C4-2B (cell line): ENCODE data around the gene TMEM175.

Experiments used
- CTCF ChIP-seq: fragments of 450-650 bp; conservative IDR thresholded peaks from 2 replicates; pipeline ENCODE4 v1.5.1; 2017; ENCODE audit warnings: mild to moderate bottlenecking
- ZFX ChIP-seq: fragments of 450-650 bp; IDR thresholded peaks from 2 replicates; pipeline ENCODE4 v1.6.1; 2017

- TF ChIP-seq CTCF (no peak), ZFX (no peak)
Measured at GRCh38 chr4:966266-967112, 34.2 kb downstream of the TMEM175 start.
